Stimulated activated CD8-positive, alpha-beta memory T cell treated with anti-CD3 and anti-CD28 coated beads, Interleukin-4, amount 100 ng/mL, for 1 hour (primary cell): ENCODE results near the gene PLPP4.

Experiments
- DNase-seq, 2 donors: peaks; one replicate each; pipeline ENCODE4 v3.0.0-alpha.2; 2020; ENCODE audit warnings: low read depth in 2 of 2, low spot score in 1 of 2

The PLPP4 gene

DNA sequence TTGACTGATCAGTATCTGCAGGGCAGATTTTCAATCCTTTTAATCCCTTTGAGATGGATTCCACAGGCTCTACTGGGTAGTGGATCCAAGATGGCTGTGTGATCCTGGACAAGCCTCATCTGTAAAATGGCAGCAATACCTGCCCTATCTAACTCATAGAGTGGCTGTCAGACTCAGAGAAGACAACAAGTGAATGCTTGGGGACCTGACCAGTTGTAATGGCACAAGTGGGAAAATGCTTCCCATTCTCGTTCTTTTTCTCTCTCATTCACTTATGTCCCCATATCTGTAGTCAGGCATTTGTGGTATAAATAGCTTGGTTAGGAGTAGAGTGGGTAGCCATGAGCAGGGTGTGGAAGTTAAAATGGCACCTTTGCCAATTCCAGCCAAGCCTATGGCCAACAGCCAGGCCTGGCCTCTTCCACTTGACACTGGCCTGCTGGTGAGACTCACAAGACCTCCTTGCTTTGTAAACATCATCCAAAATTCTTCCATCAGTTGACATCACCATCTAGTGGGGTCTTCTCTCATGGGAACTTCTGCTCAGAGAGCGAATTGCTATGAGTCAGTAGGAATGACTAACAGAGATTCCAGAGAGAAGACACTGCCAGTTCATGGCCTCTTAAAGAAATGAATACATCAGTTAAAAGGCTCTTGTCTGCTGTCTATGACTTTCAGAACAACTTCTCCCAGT lies 150.1 kb downstream of the PLPP4 start:
- DNase-seq: no peak

DNA sequence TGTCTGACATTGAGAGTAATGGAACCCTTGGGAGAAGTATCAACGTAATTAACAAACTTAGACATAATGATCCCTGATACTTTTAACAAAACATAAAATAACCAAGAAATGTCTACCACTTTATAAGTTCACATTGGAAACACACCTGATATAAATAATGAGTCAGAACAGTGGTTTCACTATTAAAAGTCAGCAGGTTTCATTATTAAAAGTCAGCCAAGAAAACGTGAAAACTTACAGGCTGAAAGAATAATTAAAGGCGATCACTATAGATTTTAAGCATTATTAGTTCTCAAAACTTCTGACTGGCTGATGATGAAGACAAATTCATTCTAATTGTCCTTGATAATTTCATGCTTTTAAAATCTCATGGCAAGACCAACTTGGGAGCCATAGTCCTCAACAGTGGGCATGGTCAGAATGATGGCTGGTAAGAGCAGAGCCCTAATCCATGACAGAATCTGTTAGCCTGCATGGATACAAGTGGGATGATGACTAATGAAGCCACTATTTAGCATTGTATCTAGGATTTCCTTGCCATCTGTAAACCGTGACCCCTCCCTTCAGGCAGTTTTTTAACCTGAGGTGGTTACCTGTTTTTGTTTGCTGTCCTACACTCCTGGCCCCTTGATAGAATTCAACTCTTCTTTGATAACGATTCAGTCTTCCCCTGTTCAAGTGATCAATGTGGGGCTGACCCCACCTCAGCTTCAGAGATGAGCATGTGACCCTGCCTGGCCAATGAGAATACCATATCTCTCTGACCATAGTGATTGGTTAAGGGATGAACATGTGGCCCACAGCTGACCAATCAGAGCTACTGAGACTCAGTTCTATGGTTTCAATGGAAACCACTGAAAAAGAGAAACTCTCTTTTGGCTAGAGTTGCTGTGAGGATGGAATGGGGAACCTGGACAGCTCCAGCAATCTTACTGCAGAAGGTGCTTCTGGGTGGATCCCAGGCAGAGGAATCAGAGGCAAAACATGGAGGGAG lies 151.0 kb downstream of the PLPP4 start:
- DNase-seq: no peak

GRCh38 chr10:120609006-120609405 lies 152.0 kb downstream of the PLPP4 start:
- DNase-seq: no peak

DNA sequence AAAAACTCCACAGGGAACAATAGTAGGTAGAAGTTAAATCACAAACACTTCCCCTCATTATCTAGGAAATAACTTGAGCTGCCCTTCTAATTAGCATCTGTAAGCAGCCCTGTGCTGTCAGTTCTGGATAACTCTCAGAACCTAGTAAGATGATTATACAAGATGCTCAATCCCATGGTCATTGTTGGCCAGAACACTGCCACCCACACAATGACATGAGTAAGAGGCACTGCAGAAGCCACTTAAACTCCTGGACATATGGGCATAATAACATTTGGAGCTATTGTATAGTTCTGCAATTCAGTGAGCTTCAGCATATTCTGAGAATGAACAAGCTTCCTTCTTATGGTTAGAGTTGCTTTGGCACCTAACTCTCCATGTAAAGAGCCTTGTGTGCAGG lies 153.8 kb downstream of the PLPP4 start:
- no peak for DNase-seq

- no peak for DNase-seq
Measured at GRCh38 chr10:120612756-120613155, 155.7 kb downstream of the PLPP4 start.

DNA sequence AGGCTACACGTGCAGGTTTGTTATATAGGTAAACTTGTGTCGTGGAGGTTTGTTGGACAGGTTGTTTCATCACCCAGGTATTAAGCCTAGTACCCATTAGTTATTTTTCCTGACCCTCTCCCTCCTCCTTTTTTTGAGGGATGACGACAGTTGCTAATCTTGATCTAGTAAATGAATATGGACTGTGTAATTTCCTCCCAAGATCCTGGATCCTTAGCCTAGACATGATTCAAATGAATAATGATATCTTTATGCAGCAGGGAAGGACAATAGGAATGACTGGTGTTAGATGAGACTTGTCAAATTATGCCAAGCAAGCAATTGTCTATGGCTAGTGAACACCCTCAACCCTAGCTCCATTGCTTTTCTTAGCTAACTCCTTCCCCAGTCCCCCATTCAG lies 156.2 kb downstream of the PLPP4 start:
- no peak for DNase-seq

DNA sequence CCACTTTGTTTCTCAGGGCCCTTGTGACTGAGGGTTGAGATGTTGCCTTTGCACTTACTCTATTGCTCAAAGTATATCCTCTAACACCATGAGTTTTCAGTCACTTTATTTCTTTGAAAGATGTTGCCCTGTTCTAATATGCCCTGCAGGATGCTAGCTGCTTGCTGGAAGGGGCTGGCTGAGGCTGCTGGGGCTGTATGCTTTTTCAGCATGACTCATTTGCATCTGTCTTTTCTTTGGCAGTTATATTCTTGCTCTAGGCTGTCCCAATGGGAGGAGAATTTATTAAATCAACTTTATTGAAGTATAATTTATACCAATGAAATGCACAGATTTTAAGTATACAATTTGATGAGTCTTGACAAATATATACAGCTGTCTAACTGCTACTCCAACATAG lies 157.7 kb downstream of the PLPP4 start:
- no peak for DNase-seq

- no peak for DNase-seq
Measured at GRCh38 chr10:120616311-120616911, 159.4 kb downstream of the PLPP4 start.

DNA sequence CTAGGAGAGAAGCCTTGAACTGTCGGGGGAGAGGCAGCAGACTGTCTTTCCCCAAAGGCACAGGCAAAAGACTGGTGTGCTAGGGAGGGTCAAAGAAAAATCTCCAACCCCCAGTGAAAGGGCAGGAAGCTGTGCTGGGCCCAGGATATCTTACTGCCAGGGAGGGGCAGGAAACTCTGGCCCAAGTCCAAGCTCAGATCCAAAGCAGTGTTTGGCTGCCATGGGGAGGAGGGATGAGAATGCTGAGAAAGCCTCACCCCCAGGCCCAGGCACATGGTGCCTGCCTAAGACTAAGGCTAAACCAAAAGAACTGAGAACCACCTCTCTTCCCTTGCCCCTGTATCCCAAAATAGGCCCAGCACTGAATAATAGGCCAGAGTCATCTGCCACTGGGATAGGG lies 171.2 kb downstream of the PLPP4 start:
- DNase-seq: no peak

DNA sequence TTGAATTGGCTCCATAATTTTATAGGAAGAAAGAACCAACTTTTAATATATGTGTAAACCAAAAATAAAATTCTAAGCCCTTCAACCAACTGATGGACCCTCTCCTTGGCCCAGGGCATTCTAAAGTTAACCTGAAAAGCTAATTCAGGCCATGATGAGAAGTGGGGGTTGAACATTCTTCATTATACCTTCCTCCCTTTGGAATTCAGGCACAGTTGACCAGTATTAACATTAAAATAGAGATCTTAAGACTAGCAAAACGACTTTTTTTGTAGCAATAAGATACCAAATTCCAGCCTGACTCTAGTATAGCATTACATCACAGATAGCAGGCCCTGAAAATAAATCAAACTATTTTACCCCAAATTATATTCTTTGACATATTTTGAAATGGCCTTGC lies 173.2 kb downstream of the PLPP4 start:
- no peak for DNase-seq

DNA sequence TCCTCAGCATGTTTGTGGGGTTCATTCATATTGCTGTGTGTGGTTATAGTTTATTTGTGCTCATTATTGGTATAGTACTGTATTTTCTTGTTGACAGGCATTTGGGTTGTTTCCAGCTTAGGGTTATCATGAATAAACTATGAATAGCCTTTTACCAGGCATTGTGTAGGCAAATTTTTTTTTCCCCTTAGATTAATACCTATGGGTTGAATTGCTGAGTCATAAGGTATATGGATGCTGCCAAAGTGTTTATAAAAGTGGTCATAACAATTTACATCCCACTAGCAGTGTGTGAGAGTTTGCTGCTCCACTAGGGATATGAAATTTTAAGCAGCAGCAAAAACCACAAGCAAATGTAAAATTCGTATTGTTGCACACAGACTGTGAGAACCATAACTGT lies 175.0 kb downstream of the PLPP4 start:
- DNase-seq: no peak

DNA sequence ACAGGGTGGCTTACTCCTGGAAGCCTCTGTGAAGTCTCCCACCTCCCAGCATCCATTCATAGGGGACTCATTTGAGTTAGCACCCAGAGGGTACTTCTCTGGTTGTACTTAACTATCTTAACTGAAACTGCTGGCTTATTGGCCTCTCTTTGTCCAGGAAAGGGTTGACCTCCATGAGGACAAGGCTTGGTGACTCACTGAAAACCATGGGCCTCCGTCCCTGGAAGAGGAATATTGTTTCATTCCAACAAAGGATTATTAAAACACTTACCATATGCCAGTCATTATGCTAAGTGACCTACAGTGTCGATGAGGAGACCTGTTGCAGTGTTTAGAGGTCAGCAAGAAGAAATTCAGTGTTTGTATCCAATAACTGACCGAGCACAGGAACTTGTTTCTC lies 175.9 kb downstream of the PLPP4 start:
- DNase-seq: no peak

DNA sequence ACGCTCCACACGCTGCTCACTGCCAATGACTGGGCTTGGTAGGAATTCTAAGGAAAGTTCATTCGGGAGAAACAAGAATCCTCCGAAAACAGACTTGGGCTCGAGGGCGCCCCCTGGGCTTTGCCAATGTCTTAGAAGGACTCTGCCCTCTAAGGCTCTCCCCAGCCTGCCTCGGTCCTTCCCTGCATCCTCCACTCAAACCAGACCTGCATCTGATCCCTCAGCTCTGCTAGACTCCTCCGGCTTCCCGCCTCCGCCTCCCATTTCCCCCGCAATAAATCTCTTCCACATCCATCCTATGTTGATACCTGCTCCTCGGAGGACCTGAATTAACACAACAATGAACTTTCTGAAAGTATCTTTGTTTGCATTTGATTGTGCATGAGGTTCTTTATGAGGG lies 177.6 kb downstream of the PLPP4 start:
- no peak for DNase-seq
